ENCODE data around the gene PLD6. TPM values are rescaled to one million over a fixed set of nuclear protein-coding genes. Genes with fewer than 3 reads are reported as not detected.
"Not testable (repeated sequence)": the region's sequence is repeated elsewhere in the genome, so short reads cannot be mapped to it uniquely, and the experiment has no call there.

PLD6 gene
- 1 to 10 TPM; 2.9 to 4.4 TPM for total RNA-seq
- long read RNA-seq, donor 1, partial matches to known transcripts, result 0 of 2 reads
- long read RNA-seq, donor 1, other reads (novel, unspliced or antisense), result 0 of 2 reads
- long read RNA-seq, donor 2, transcript PLD6-201 (2 exons, 2,560 nt), result major isoform, 24 of 27 reads
- long read RNA-seq, donor 2, partial matches to known transcripts, result 0 of 27 reads
- long read RNA-seq, donor 2, other reads (novel, unspliced or antisense), result 3 of 27 reads

GRCh38 chr17:17206124-17206912 lies at the start of gene PLD6:
PLD6 (minus strand) TSS chr17:17206333; CDS start chr17:17206286, 47 bp downstream.
- intact Hi-C loops (cut with DNase I), result loop anchor here in 1 of 2 donors (10.0 kb wide), 1 partner anchor 202 kb away; no protein-coding TSS in a partner anchor
- peak; percentile 95 for DNase-seq (ENCODE audit: low spot score)

- DNase-seq (ENCODE audit: low spot score), result peak; percentile 41
- intact Hi-C loops (cut with DNase I), result not testable (repeated sequence)
Measured at GRCh38 chr17:17255689-17256088, 49.6 kb upstream of the PLD6 start.

- intact Hi-C loops (cut with DNase I), result no loop called here
- DNase-seq (ENCODE audit: low spot score), result peak; percentile 1
Measured at GRCh38 chr17:17254036-17254435, 47.9 kb upstream of the PLD6 start.

GRCh38 chr17:17253406-17253805 lies 47.3 kb upstream of the PLD6 start:
- peak; percentile 9 for DNase-seq (ENCODE audit: low spot score)

GRCh38 chr17:17252149-17252661 lies 46.1 kb upstream of the PLD6 start:
- intact Hi-C loops (cut with DNase I), result no loop called here
- peak; percentile 16 for DNase-seq (ENCODE audit: low spot score)

More at GRCh38 chr17:17253406-17253805, 47.3 kb upstream of the PLD6 start:
- intact Hi-C loops (cut with DNase I), result no loop called here

GRCh38 chr17:17246879-17247278 lies 40.7 kb upstream of the PLD6 start:
- peak; percentile 1 for DNase-seq (ENCODE audit: low spot score)
- intact Hi-C loops (cut with DNase I), result no loop called here

GRCh38 chr17:17243163-17243562 lies 37.0 kb upstream of the PLD6 start:
- no peak for DNase-seq (ENCODE audit: low spot score)
- intact Hi-C loops (cut with DNase I), result no loop called here

GRCh38 chr17:17242246-17242645 lies 36.1 kb upstream of the PLD6 start:
- DNase-seq (ENCODE audit: low spot score), result peak; percentile 72
- intact Hi-C loops (cut with DNase I), result no loop called here

GRCh38 chr17:17241656-17242055 lies 35.5 kb upstream of the PLD6 start:
- intact Hi-C loops (cut with DNase I), result no loop called here
- peak; percentile 29 for DNase-seq (ENCODE audit: low spot score)

- intact Hi-C loops (cut with DNase I), result loop anchor here in 1 of 2 donors (5.0 kb wide), 1 partner anchor 38 kb away; no protein-coding TSS in a partner anchor
Measured at GRCh38 chr17:17239832-17240231, 33.7 kb upstream of the PLD6 start.

GRCh38 chr17:17237026-17237799 lies 31.1 kb upstream of the PLD6 start, which contains the start of gene FLCN:
FLCN (minus strand) TSS chr17:17237168; CDS start chr17:17228137, 9,031 bp downstream.
- DNase-seq (ENCODE audit: low spot score), result peak; percentile 98
- intact Hi-C loops (cut with DNase I), result loop anchor here in 1 of 2 donors (5.0 kb wide), 1 partner anchor 35 kb away; no protein-coding TSS in a partner anchor

More at GRCh38 chr17:17239832-17240231, 33.7 kb upstream of the PLD6 start:
- DNase-seq (ENCODE audit: low spot score), result no peak

- DNase-seq (ENCODE audit: low spot score), result peak; percentile 51
- intact Hi-C loops (cut with DNase I), result loop anchor here in 1 of 2 donors (5.0 kb wide), 1 partner anchor 34 kb away; no protein-coding TSS in a partner anchor
Measured at GRCh38 chr17:17236295-17237025, 30.3 kb upstream of the PLD6 start.

- peak; percentile 69 for DNase-seq (ENCODE audit: low spot score)
- intact Hi-C loops (cut with DNase I), result loop anchor here in 1 of 2 donors (5.0 kb wide), 1 partner anchor 33 kb away; no protein-coding TSS in a partner anchor
Measured at GRCh38 chr17:17235212-17236174, 29.4 kb upstream of the PLD6 start.

- intact Hi-C loops (cut with DNase I), result no loop called here
- peak; percentile 30 for DNase-seq (ENCODE audit: low spot score)
Measured at GRCh38 chr17:17232303-17232621, 26.1 kb upstream of the PLD6 start.

- DNase-seq (ENCODE audit: low spot score), result peak; percentile 73
- intact Hi-C loops (cut with DNase I), result no loop called here
Measured at GRCh38 chr17:17231621-17232302, 25.6 kb upstream of the PLD6 start.

- DNase-seq (ENCODE audit: low spot score), result peak; percentile 58
- intact Hi-C loops (cut with DNase I), result no loop called here
Measured at GRCh38 chr17:17229416-17230384, 23.6 kb upstream of the PLD6 start.

Data from posterior vena cava (tissue), 2 donors.